H1 (cell line): ENCODE measurements around the gene FRMD5. TPM values are rescaled to one million over a fixed set of nuclear protein-coding genes. Genes with fewer than 3 reads are reported as not detected.

Source experiments
- CTCF ChIA-PET: fragments of 300-600 bp; sonication (Branson Sonifier 250); formaldehyde crosslinking; loops from one replicate; lab custom pipeline; 2021; ENCODE audit not compliant: partially characterized antibody; lab: Charles Lee
- POLR2A ChIA-PET: fragments of 300-600 bp; sonication (Branson Sonifier 250); formaldehyde crosslinking; loops from one replicate; lab custom pipeline; 2021; ENCODE audit warnings: inconsistent platforms; ENCODE audit not compliant: partially characterized antibody; lab: Charles Lee
- DNase-seq, 2 experiments: peaks; one replicate each; pipeline versions ENCODE4 v3.0.0 to v3.0.0-alpha.2; 2010 to 2022; ENCODE audit warnings: low spot score in 2 of 2, low read depth in 1 of 2, mixed read lengths in 1 of 2
- FAIRE-seq: peaks from 2 replicates; lab custom pipeline; 2011; peaks lifted over from hg19 to GRCh38; lab: Jason Lieb, UNC
- H2AFZ ChIP-seq: 2 replicates; pipeline ENCODE4 v1.8.1; 2012; ENCODE audit warnings: low read length, inconsistent platforms
- H2AK5ac ChIP-seq: 2 replicates; pipeline ENCODE4 v1.6.1; 2013; ENCODE audit warnings: low read depth, low read length
- H2BK120ac ChIP-seq: replicated peaks from 2 replicates; pipeline ENCODE3; 2013; ENCODE audit warnings: low read depth, low read length, inconsistent platforms
- H2BK12ac ChIP-seq: 2 replicates; pipeline ENCODE4 v1.6.1; 2013; ENCODE audit warnings: low read depth, low read length
- H2BK15ac ChIP-seq: 2 replicates; pipeline ENCODE4 v1.6.1; 2013; ENCODE audit warnings: low read length
- H2BK20ac ChIP-seq: 2 replicates; pipeline ENCODE4 v1.6.1; 2013; ENCODE audit warnings: low read length
- H2BK5ac ChIP-seq: 2 replicates; pipeline ENCODE4 v1.6.1; 2013; ENCODE audit warnings: low read depth, low read length
- H3K14ac ChIP-seq: 2 replicates; pipeline ENCODE4 v1.6.1; 2013; ENCODE audit warnings: inconsistent platforms; ENCODE audit not compliant: insufficient read length
- H3K18ac ChIP-seq: 2 replicates; pipeline ENCODE4 v1.6.1; 2013; ENCODE audit warnings: low read length; ENCODE audit errors: extremely low read depth
- H3K23ac ChIP-seq: 2 replicates; pipeline ENCODE4 v1.6.1; 2013; ENCODE audit warnings: inconsistent platforms; ENCODE audit not compliant: insufficient read length
- H3K23me2 ChIP-seq: 2 replicates; pipeline ENCODE4 v1.6.1; 2013; ENCODE audit warnings: low read depth, low read length
- H3K27ac ChIP-seq: 2 replicates; pipeline ENCODE4 v1.6.1; 2011; ENCODE audit warnings: low read depth, low read length, inconsistent platforms
- H3K27me3 ChIP-seq, 4 experiments: replicated peaks in 1 of 4; 1 replicate in 1 of 4; 2 replicates in 3 of 4; pipeline versions ENCODE4 v1.6.1 to v1.8.1; 2011 to 2013; ENCODE audit warnings: low read length in 3 of 4, mild to moderate bottlenecking in 3 of 4, inconsistent platforms in 2 of 4, mixed read lengths in 2 of 4, moderate library complexity in 1 of 4; ENCODE audit not compliant: control insufficient read depth in 3 of 4, insufficient read depth in 3 of 4; ENCODE audit errors: extremely low read depth in 1 of 4
- H3K36me3 ChIP-seq, 4 experiments: 2 replicates each; pipeline versions ENCODE4 v1.6.1 to v1.8.1; 2011 to 2013; ENCODE audit warnings: mild to moderate bottlenecking in 4 of 4, low read length in 3 of 4, moderate library complexity in 2 of 4, control low read depth in 1 of 4, inconsistent platforms in 1 of 4; ENCODE audit not compliant: insufficient read depth in 4 of 4, control insufficient read depth in 2 of 4
- H3K4ac ChIP-seq: replicated peaks from 2 replicates; pipeline ENCODE3; 2013; ENCODE audit warnings: low read length, low read depth, mixed read lengths, inconsistent platforms; ENCODE audit not compliant: insufficient read length
- H3K4me1 ChIP-seq, 4 experiments: replicated peaks in 1 of 4; 1 replicate in 1 of 4; 2 replicates in 3 of 4; pipeline versions ENCODE4 v1.6.1 to v1.8.1; 2011 to 2013; ENCODE audit warnings: low read length in 3 of 4, inconsistent platforms in 2 of 4, mixed read lengths in 1 of 4; ENCODE audit not compliant: insufficient read depth in 4 of 4, control insufficient read depth in 3 of 4
- H3K4me2 ChIP-seq, 2 experiments: 2 replicates each; pipeline versions ENCODE4 v1.6.1 to v1.8.1; 2011 to 2013; ENCODE audit warnings: low read depth in 2 of 2, low read length in 2 of 2, control low read depth in 1 of 2, inconsistent platforms in 1 of 2, mild to moderate bottlenecking in 1 of 2; ENCODE audit not compliant: insufficient read depth in 1 of 2
- H3K4me3 ChIP-seq, 4 experiments: fragments of 200-600, 300-600 bp in 1 of 4; sonication (generic), shearing (Covaris generic), sonication (Bioruptor Twin) in 1 of 4; 2 replicates each; pipeline versions ENCODE4 v1.5.1 to v1.8.1; 2011 to 2016; ENCODE audit warnings: low read length in 4 of 4, low read depth in 3 of 4, control low read depth in 2 of 4, inconsistent platforms in 2 of 4, mild to moderate bottlenecking in 2 of 4, mixed read lengths in 1 of 4, moderate library complexity in 1 of 4; ENCODE audit not compliant: insufficient read depth in 2 of 4; ENCODE audit errors: extremely low read depth in 1 of 4
- H3K56ac ChIP-seq: replicated peaks from 2 replicates; pipeline ENCODE3; 2013; ENCODE audit warnings: low read depth, mild to moderate bottlenecking, mixed read lengths, low read length, inconsistent platforms; ENCODE audit not compliant: insufficient read length
- H3K79me1 ChIP-seq: 2 replicates; pipeline ENCODE4 v1.6.1; 2013; ENCODE audit warnings: low read depth, low read length, control low read depth
- H3K79me2 ChIP-seq, 2 experiments: 2 replicates each; pipeline versions ENCODE4 v1.6.1 to v1.8.1; 2012 to 2013; ENCODE audit warnings: low read length in 2 of 2, mild to moderate bottlenecking in 2 of 2, inconsistent platforms in 1 of 2; ENCODE audit not compliant: insufficient read depth in 2 of 2, control insufficient read depth in 1 of 2
- H3K9ac ChIP-seq, 4 experiments: replicated peaks in 1 of 4; 1 replicate in 1 of 4; 2 replicates in 3 of 4; pipeline versions ENCODE4 v1.6.1 to v1.8.1; 2011 to 2013; ENCODE audit warnings: low read depth in 3 of 4, low read length in 3 of 4, control low read depth in 2 of 4, mild to moderate bottlenecking in 2 of 4, moderate library complexity in 2 of 4, inconsistent platforms in 1 of 4; ENCODE audit errors: extremely low read depth in 1 of 4
- H3K9me3 ChIP-seq, 2 experiments: 2 replicates each; pipeline versions ENCODE4 v1.6.1 to v1.8.1; 2012 to 2013; ENCODE audit warnings: mild to moderate bottlenecking in 2 of 2, moderate library complexity in 2 of 2, control low read depth in 1 of 2, inconsistent platforms in 1 of 2, low read depth in 1 of 2, low read length in 1 of 2, mixed read lengths in 1 of 2; ENCODE audit not compliant: insufficient read depth in 2 of 2
- H4K20me1 ChIP-seq, 2 experiments: replicated peaks in 1 of 2; 2 replicates each; pipeline versions ENCODE3 to v1.8.1; 2011 to 2013; ENCODE audit warnings: inconsistent platforms in 2 of 2, low read length in 2 of 2, mild to moderate bottlenecking in 1 of 2; ENCODE audit not compliant: insufficient read depth in 2 of 2, control insufficient read depth in 1 of 2
- H4K5ac ChIP-seq: 2 replicates; pipeline ENCODE4 v1.6.1; 2013; ENCODE audit warnings: low read length, low read depth, mixed read lengths, inconsistent platforms; ENCODE audit not compliant: insufficient read length
- H4K8ac ChIP-seq: 2 replicates; pipeline ENCODE4 v1.8.0; 2013; ENCODE audit warnings: mild to moderate bottlenecking, moderate library complexity, low read length, inconsistent platforms; ENCODE audit not compliant: insufficient read depth; ENCODE audit errors: extremely low read depth
- H4K91ac ChIP-seq: replicated peaks from 2 replicates; pipeline ENCODE3; 2013; ENCODE audit warnings: low read length, mixed read lengths, inconsistent platforms; ENCODE audit not compliant: insufficient read length
- CHD2 ChIP-seq: IDR thresholded peaks from 2 replicates; pipeline ENCODE4 v1.6.1; 2012; ENCODE audit warnings: low read length, improper control_type of control experiment
- CREB1 ChIP-seq: IDR thresholded peaks from 2 replicates; pipeline ENCODE4 v1.6.1; 2012; ENCODE audit warnings: inconsistent platforms
- GABPA ChIP-seq: IDR thresholded peaks from 2 replicates; pipeline ENCODE4 v1.6.1; 2011; ENCODE audit warnings: mild to moderate bottlenecking, low read length, moderate library complexity, borderline replicate concordance; ENCODE audit not compliant: insufficient read depth
- RAD21 ChIP-seq, 2 experiments: IDR thresholded peaks in 1 of 2; conservative IDR thresholded peaks in 1 of 2; 2 replicates each; pipeline ENCODE4 v1.6.1; 2011; ENCODE audit warnings: low read depth in 2 of 2, low read length in 2 of 2, improper control_type of control experiment in 1 of 2, inconsistent platforms in 1 of 2, mild to moderate bottlenecking in 1 of 2, moderate library complexity in 1 of 2
- SP1 ChIP-seq: IDR thresholded peaks from 2 replicates; pipeline ENCODE4 v1.6.1; 2011; ENCODE audit warnings: low read depth, low read length
- SP4 ChIP-seq: IDR thresholded peaks from 2 replicates; pipeline ENCODE4 v1.6.1; 2012; ENCODE audit warnings: low read length, inconsistent platforms
- SRF ChIP-seq: IDR thresholded peaks from 2 replicates; pipeline ENCODE4 v1.6.1; 2011; ENCODE audit warnings: mild to moderate bottlenecking, low read depth, low read length, moderate library complexity
- WGBS, 2 experiments: shearing (Covaris generic) in 1 of 2; methylation state at CpG; one replicate each; pipeline versions ENCODE4 v1.1.6 to v1.1.7; 2013 to 2015; ENCODE audit warnings: low lambda C conversion rate in 2 of 2, mixed read lengths in 2 of 2, inconsistent platforms in 1 of 2, low coverage in 1 of 2, missing lambda C conversion rate in 1 of 2; ENCODE audit not compliant: insufficient replicate concordance in 2 of 2, insufficient coverage in 1 of 2, insufficient read length in 1 of 2; ENCODE audit errors: extremely low coverage in 1 of 2, missing lambda C conversion rate in 1 of 2; 5-methylcytosine and 5-hydroxymethylcytosine counted together
- polyA plus RNA-seq, 7 experiments: library from polyadenylated mRNA; depleted of rRNA in 3 of 7; stranded (reverse) in 5 of 7; unstranded in 2 of 7; fragments of >200 nt in 5 of 7; fragments of 200-250 nt in 2 of 7; gene quantifications; 1 replicate in 5 of 7; 2 replicates in 1 of 7; 4 replicates in 1 of 7; pipeline versions ENCODE4 v1.2.1 to v1.2.3, GENCODE V29; 2011 to 2013; ENCODE audit warnings: missing spikeins in 2 of 7, mixed read lengths in 2 of 7
- total RNA-seq: library from RNA; stranded (reverse); fragmentation: NEBNext Ultra II Directional; extraction: Animal tissue kit (Norgen Biotek cat#: 25700); gene quantifications from 2 replicates; pipeline ENCODE4 v1.2.1, GENCODE V29; 2021
- TF ChIP-seq, protein P1 (sequence below): IDR thresholded peaks from 2 replicates; pipeline ENCODE4 v1.6.1; 2012; ENCODE audit warnings: inconsistent platforms
- TF ChIP-seq, protein P2 (sequence below): IDR thresholded peaks from 2 replicates; pipeline ENCODE4 v1.6.1; 2012; ENCODE audit warnings: low read length, inconsistent platforms

FRMD5 gene
- total and polyA plus RNA-seq, 2 of the 8 experiments (the other 6 are each of a cell fraction or from before 2014, with no cell fraction given) = 10.1 to 12.6 TPM

DNA sequence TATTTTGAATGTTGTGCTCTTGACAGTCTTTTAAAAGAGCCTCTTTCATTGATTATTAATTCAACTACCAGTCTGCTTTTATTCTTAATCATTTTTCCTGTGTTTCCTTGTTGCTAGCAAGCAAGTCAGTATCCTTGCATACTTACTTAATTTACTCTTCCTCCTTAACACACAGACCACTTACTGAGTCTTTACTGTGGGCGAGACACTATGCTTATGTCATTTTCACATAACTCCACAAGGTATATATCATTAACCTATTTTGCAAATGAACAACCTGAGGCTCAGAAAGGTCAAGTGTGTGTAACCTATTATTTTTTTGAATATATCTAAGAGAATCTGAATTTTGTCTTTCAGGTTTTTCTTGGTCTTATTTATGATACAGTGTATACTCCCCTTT is 237.3 kb downstream of the FRMD5 start:
- POLR2A ChIA-PET = no interaction called here
- H2BK5ac ChIP-seq = no peak overlapping the region
- H3K27ac ChIP-seq = no peak overlapping the region
- no peak overlapping the region for H2AFZ ChIP-seq
- peaks cover 0 to 6% (median 3%) of the 10 kb centered on the region in 4 experiments; a peak in 3 of 7 replicates for H3K4me1 ChIP-seq
- no peaks in the 10 kb centered on the region for H3K27me3 ChIP-seq
- no peak overlapping the region for H3K56ac ChIP-seq
- H4K8ac ChIP-seq = no peak overlapping the region
- no peak overlapping the region for H3K4me2 ChIP-seq
- H4K5ac ChIP-seq = no peak overlapping the region
- no peak overlapping the region for H3K4ac ChIP-seq
- H3K9ac ChIP-seq = no peak overlapping the region
- H3K79me1 ChIP-seq = no peaks in the 10 kb centered on the region
- H3K4me3 ChIP-seq = no peak overlapping the region
- H3K79me2 ChIP-seq = no peaks in the 10 kb centered on the region
- no peak overlapping the region for H4K91ac ChIP-seq
- H3K23ac ChIP-seq = no peak overlapping the region
- H2BK120ac ChIP-seq = no peak overlapping the region
- WGBS, 2 experiments = 93% methylated on average over 1 of the region's 1 CpG; no CpG with 5 or more reads in 1 of the 2 experiments
- H2BK20ac ChIP-seq = no peak overlapping the region
- H3K18ac ChIP-seq = no peak overlapping the region
- no peaks in the 10 kb centered on the region for H4K20me1 ChIP-seq
- DNase-seq (no peak), FAIRE-seq (no peak)
- H3K36me3 ChIP-seq = no peaks in the 10 kb centered on the region
- no peak overlapping the region for H3K14ac ChIP-seq
- H3K23me2 ChIP-seq = no peaks in the 10 kb centered on the region
- H2BK12ac ChIP-seq = no peak overlapping the region
- no peaks in the 10 kb centered on the region for H3K9me3 ChIP-seq
- H2BK15ac ChIP-seq = no peak overlapping the region
- CTCF ChIA-PET = interaction anchor here (0.7 kb wide), 1 partner anchor 51 kb away, joined by 3 read pairs; no protein-coding TSS in a partner anchor
- no peak overlapping the region for H2AK5ac ChIP-seq
- TF ChIP-seq CHD2 (no peak), SP1 (no peak), GABPA (no peak), SP4 (no peak), RAD21 (IDR thresholded peaks at IDR 0.05 in 1 of 2, conservative IDR thresholded peaks at IDR 0.05 in 1 of 2; ENCODE audit: low read depth in 2 of 2, low read length in 2 of 2) (no peak), CREB1 (no peak), SRF (no peak)
- TF ChIP-seq, protein P1, sequence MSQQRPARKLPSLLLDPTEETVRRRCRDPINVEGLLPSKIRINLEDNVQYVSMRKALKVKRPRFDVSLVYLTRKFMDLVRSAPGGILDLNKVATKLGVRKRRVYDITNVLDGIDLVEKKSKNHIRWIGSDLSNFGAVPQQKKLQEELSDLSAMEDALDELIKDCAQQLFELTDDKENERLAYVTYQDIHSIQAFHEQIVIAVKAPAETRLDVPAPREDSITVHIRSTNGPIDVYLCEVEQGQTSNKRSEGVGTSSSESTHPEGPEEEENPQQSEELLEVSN = no peak
- TF ChIP-seq, protein P2, sequence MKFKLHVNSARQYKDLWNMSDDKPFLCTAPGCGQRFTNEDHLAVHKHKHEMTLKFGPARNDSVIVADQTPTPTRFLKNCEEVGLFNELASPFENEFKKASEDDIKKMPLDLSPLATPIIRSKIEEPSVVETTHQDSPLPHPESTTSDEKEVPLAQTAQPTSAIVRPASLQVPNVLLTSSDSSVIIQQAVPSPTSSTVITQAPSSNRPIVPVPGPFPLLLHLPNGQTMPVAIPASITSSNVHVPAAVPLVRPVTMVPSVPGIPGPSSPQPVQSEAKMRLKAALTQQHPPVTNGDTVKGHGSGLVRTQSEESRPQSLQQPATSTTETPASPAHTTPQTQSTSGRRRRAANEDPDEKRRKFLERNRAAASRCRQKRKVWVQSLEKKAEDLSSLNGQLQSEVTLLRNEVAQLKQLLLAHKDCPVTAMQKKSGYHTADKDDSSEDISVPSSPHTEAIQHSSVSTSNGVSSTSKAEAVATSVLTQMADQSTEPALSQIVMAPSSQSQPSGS = no peak
